Islet of Langerhans (tissue), 1 donor: ENCODE results near the gene ZWILCH.
"Not testable (repeated sequence)": the region's sequence is repeated elsewhere in the genome, so short reads cannot be mapped to it uniquely, and the experiment has no call there.

ENCODE experiments used
- FAIRE-seq: peaks from one replicate; lab custom pipeline; 2011; peaks lifted over from hg19 to GRCh38; lab: Jason Lieb, UNC

ZWILCH gene

DNA sequence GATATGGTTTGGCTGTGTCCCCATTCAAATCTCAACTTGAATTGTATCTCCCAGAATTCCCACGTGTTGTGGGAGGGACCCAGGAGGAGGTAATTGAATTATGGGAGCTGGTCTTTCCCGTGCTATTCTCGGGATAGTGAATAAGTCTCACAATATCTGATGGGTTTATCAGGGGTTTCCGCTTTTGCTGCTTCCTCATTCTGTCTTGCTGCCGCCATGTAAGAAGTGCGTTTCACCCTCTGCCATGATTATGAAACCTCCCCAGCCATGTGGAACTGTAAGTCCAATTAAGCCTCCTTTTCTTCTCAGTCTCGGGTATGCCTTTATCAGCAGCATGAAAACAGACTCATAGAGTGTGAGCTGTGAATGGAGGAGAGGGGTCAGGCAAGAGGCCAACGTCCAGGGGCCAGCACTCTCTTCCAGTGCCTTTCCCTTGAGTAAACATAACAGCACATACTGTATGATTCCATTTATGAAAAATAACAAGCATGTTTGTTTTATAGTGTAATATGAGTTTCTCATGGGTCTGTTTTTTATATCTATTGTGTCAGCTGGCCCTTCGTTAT, 76.9 kb downstream of the ZWILCH start:
- no peak for FAIRE-seq

DNA sequence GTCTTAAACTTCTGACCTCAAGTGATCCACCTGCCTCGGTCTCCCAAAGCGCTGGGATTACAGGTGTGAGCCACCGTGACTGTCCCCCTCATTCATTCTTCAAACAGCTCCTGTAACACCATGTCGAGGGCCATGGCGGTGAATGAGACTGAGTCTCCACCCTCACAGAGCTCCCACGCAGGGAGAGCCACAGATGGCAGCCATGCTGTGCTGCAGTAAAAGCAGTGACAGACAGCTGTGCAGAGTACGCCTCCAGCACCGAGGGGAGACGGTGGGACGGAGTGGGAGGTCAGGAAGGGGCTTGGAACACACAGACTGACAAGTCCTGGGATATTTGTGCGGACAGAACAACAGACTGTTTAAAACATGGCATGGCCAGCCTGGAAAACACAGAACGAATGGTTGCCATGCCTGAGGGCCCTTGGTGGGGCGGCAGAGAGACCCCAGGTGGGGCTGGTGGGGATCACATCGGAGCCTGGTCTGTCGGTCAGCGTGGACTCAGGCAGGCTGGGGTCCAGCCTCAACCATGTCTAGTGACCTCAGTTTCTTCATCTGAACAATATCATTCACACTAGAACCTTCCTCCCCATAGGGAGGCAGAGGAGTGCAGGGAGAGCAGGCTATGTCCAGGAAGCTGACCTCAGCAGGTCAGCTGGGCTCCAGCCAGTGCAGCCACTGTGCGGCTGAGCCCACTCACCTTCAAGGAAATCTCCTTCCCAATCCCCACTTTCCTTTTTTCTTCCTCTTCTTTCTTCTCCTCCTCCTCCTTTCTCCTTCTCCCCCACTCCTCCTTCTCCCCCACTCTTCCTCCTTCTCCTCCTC, 81.2 kb downstream of the ZWILCH start:
- FAIRE-seq: no peak

DNA sequence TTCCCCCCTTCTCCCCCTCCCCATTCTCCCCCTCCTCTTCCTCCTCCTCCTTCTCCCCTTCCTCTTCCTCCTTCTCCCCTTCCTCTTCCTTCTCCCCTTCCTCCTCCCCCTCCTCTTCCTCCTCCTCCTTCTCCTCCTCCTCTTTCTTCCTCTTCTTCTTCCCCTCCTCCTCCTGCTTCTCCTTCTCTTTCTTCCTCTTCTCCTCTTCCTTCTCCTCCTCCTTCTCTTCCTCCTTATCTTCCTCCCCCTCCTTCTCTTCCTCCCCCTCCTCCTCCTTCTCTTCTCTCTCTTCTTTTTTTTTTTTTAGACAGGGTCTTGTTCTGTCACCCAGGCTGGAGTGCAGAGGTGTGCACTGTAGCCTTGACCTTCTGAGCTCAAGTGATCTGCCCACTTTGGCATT, 81.9 kb downstream of the ZWILCH start:
- FAIRE-seq: no peak

DNA sequence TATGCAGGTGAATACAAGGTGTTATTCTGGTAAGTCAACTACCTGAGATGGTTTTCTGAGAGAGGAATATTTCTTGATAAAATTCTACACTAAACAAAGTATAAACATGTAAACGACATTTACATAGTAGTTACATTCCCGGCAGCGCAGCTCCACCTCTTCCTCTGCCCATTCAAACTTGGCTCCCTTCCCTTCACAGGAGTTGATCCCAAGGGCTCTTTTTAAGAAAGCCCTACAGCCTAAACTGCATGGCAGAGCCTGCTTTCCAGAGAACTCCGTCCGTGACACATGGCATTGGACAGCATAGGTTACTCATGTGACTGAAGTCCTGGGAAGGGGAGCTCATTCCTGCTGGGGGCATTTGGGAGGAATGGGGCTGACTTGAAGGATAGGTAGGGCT, 82.6 kb downstream of the ZWILCH start:
- FAIRE-seq: no peak

GRCh38 chr15:66588537-66588936, 83.4 kb downstream of the ZWILCH start:
- FAIRE-seq: no peak

GRCh38 chr15:66588971-66589370, 83.8 kb downstream of the ZWILCH start:
- FAIRE-seq: no peak

DNA sequence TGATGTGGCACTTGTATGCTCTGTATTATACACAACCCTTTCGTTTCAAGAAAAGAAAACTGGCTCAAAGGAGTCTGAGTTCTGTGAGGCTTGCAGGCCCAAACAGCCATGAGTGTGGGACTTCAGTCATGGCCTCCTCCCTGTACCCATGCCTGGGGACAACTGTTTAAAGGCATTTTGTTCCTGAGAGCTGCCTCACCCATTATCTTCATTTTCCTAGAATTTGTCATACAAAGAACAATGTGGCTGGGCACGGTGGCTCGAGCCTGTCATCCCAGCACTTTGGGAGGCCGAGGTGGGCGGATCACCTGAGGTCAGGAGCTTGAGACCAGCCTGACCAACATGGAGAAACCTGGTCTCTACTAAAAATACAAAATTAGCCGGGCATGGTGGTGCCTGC, 84.3 kb downstream of the ZWILCH start:
- FAIRE-seq: not testable (repeated sequence)

DNA sequence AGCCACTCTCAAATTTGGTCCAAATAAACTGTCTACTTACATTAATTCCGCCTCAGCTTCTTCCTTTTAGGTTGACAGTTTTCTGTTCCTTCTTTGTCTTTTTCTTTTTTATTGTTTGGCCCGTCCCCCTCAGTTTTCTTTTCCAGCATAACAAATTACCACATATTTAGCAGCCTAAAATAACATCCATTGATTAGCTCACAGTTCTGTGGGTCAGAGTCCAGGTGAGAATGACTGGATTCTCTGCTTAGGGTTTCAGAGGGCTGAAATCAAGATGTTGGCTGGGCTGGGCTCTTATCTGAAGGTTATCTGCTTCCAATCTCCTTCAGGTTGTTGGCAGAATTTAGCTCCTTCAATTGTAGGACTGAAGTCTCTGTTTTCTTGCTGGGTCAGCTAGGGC, 85.3 kb downstream of the ZWILCH start:
- no peak for FAIRE-seq

DNA sequence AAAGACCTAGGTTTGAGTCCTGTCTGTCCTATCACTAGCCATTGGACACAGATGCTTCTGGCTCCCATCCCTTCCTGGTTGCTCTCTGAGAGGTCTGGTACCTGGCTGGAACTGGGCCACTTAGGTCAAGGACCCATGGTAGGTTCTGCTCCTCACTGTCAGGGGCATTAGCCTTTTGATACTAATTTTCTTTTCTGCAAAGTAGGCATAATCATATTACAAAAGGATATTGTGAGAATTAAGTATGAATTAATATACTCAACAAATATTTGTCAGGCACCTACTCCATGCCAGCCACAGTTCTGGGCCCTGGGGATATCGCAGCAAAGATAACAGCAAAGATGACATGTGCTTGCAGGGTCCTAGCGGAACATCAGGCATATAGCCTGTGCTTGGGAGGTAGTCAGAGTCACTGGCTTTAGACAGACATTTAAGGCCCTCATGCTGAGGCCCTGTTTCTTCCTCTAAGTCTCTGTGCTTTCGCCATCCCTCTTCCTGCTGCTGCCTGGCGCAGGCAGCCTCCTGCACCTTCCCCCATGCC, 86.3 kb downstream of the ZWILCH start:
- FAIRE-seq: no peak

DNA sequence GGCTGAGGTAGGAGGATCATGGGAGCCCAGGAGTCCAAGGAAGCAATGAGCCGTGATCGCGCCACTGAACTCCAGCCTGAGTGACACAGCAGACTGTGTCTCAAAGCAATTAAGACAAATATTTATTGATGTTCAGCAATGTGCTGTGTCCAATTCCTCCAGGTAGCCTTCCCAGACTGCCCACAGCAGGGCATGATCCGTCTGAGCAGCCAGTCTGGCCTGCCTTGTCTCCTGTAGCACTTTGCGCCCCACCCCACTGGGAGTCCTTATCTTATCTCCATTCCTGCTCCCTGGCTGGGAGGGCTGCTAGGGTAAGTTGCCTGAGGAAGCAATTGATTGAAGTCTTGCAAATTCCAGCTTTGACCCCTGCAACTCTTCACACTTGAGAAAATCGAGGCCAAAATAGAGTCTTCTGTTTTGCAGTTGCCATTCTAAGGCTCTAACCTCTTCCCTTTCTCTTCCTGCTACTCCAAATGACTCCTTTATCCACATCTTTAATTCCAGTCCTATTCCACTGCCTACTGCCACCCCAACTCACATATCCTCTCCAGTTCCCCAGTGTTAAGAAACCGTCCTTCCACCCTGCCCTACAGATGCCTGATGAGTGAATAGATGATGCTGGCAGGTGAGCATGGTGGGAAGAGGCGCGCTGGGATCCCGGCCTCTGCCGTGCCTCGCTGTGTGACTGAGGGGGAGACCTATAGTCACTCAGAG, 87.5 kb downstream of the ZWILCH start:
- no peak for FAIRE-seq

DNA sequence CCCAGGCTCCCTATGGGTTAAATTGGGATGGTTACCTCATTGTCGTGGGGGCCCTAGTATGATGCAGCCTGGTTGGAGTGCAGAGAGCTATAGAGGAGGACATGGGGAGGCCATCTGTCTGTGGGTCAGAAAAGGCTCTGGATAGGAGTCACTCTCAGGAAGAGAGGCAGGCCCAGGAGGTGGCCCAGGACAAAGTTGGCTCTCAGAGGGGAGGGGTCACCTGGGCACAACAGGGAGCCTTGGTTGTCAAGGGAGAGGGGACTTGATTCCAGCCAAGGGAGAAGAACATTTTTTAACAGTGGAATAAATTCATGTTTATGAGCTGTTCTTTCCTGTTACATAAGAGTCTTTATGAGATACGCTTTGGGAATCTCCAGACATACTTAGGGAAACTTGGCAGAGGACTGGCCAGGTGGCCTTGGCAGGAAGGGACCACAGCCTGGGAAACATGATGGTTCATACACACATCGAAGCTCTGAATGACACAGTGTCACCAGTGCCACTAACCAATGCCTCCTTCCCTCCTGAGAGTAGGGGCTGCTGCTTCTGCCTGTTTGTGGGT, 88.2 kb downstream of the ZWILCH start:
- no peak for FAIRE-seq

DNA sequence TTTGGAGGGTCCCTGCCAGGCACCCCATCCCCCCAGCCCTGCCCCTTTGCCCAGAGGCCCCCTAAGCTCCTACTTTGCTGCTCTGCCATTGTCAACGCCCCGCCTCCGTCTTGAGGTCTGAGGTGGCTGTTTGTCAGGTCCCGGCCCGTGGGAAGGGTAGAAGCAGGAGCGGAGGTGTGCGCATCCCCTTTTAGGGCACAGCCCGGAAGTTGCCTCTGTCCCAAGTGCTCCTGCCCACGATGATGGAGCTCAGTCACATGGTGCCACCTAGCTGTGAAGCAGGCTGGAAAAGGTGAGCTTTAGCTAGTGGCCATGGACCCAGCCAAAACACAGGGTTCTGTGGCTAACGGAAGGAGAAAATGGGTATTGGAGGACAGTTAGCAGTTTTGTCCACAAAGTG, 89.2 kb downstream of the ZWILCH start:
- no peak for FAIRE-seq

DNA sequence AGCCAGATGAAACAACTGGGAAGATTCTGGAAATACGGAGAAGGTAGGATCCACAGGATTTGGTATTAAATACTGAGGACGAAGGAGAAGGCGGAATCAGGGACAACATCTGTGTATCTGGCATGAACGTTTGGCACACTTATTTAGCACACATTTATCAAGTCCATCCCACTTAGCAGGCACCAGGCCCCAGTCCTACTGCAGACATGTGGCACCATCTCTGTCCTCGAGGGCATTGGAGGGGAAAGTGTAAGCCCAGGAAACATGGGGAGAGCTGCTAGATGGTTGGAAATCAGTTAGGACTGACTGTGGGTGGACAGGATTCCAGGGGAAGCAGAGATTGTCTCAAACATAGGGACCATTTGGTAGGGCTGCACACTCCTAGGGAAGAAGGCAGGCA, 89.7 kb downstream of the ZWILCH start:
- FAIRE-seq: no peak

GRCh38 chr15:66595332-66595731, 90.2 kb downstream of the ZWILCH start:
- FAIRE-seq: no peak

- FAIRE-seq: no peak
These were observed 90.9 kb downstream of the ZWILCH start for GRCh38 chr15:66595931-66596545.

- no peak for FAIRE-seq
These were observed 93.1 kb downstream of the ZWILCH start for GRCh38 chr15:66598095-66598815.
